Right lobe of liver (tissue), 6 donors: Measurements from ENCODE around the gene GAD1. TPM values are rescaled to one million over a fixed set of nuclear protein-coding genes. Genes with fewer than 3 reads are reported as not detected.

ENCODE experiments used
- ATAC-seq, 4 donors: fragments of 200-7000 bp; cut with Tn5 transposase; one replicate each; pipeline ENCODE4 v1.9.1; 2020; ENCODE audit warnings: mild to moderate bottlenecking in 4 of 4, moderate library complexity in 4 of 4
- DNase-seq, 3 donors: peaks; one replicate each; pipeline ENCODE4 v3.0.0-alpha.2; 2020
- H3K27ac ChIP-seq, 3 donors: fragments of 200-600 bp; one replicate each; pipeline ENCODE4 v1.8.0; 2022
- H3K27me3 ChIP-seq, 2 donors: fragments of 200-600 bp; one replicate each; pipeline ENCODE4 v1.8.0; 2022
- H3K36me3 ChIP-seq, 4 donors: fragments of 200-600 bp; sonication (generic) in 1 of 4; one replicate each; pipeline versions ENCODE4 v1.5.1 to v1.8.0; 2017 to 2022; ENCODE audit warnings: control low read depth in 1 of 4
- H3K4me1 ChIP-seq, 4 donors: fragments of 200-600 bp; sonication (generic) in 1 of 4; one replicate each; pipeline versions ENCODE4 v1.5.1 to v1.8.0; 2017 to 2022; ENCODE audit warnings: control low read depth in 1 of 4
- H3K4me3 ChIP-seq, 3 donors: fragments of 200-600 bp; one replicate each; pipeline ENCODE4 v1.8.0; 2022
- H3K9me3 ChIP-seq, 4 donors: fragments of 200-600 bp; sonication (generic) in 1 of 4; one replicate each; pipeline versions ENCODE4 v1.5.1 to v1.8.0; 2017 to 2022; ENCODE audit warnings: control low read depth in 1 of 4
- POLR2A ChIP-seq: fragments of 450-650 bp; IDR thresholded peaks from one replicate; pipeline ENCODE4 v1.6.1; 2017; ENCODE audit warnings: antibody characterized with exemption, mild to moderate bottlenecking
- WGBS: methylation state at CpG from one replicate; pipeline ENCODE4 v1.1.6; 2018; ENCODE audit warnings: low coverage, low lambda C conversion rate; ENCODE audit not compliant: insufficient coverage; ENCODE audit errors: missing lambda C conversion rate; 5-methylcytosine and 5-hydroxymethylcytosine counted together
- intact Hi-C, 2 donors: fragments of 100-400 bp; cut with DNase I; formaldehyde crosslinking; loops; one replicate each; pipeline versions ENCODE4 v1.11.2 to v1.14.1; 2022
- total RNA-seq, 6 experiments: library from RNA; depleted of rRNA in 2 of 6; stranded (reverse); fragments of >200 nt in 2 of 6; fragmentation: NEBNext Ultra II Directional in 3 of 6; extraction: Animal tissue kit (Norgen Biotek cat#: 25700) in 3 of 6; gene quantifications; one replicate each; pipeline versions ENCODE4 v1.1.0 to v1.2.4, GENCODE V29; 2016 to 2023
- TF ChIP-seq, protein P1 (sequence below), 4 donors: fragments of 200-600 bp in 3 of 4; fragments of 450-650 bp in 1 of 4; IDR thresholded peaks; one replicate each; pipeline versions ENCODE4 v1.5.1 to v1.8.0; 2016 to 2022; ENCODE audit warnings: antibody characterized with exemption in 4 of 4, mild to moderate bottlenecking in 2 of 4
- donor health status: DM: no; HTN: yes; CAD: no.
- donor health status: DM: no; HTN: no; CAD: no.
- donor health status: DM: no; HTN: no; CAD: no.
- donor health status: DM: no; HTN: yes; CAD: no.
- donor health status: DM: no; HTN: yes; CAD: no.

The GAD1 gene
- total RNA-seq, 6 experiments from 2014 or later, result not detected

DNA sequence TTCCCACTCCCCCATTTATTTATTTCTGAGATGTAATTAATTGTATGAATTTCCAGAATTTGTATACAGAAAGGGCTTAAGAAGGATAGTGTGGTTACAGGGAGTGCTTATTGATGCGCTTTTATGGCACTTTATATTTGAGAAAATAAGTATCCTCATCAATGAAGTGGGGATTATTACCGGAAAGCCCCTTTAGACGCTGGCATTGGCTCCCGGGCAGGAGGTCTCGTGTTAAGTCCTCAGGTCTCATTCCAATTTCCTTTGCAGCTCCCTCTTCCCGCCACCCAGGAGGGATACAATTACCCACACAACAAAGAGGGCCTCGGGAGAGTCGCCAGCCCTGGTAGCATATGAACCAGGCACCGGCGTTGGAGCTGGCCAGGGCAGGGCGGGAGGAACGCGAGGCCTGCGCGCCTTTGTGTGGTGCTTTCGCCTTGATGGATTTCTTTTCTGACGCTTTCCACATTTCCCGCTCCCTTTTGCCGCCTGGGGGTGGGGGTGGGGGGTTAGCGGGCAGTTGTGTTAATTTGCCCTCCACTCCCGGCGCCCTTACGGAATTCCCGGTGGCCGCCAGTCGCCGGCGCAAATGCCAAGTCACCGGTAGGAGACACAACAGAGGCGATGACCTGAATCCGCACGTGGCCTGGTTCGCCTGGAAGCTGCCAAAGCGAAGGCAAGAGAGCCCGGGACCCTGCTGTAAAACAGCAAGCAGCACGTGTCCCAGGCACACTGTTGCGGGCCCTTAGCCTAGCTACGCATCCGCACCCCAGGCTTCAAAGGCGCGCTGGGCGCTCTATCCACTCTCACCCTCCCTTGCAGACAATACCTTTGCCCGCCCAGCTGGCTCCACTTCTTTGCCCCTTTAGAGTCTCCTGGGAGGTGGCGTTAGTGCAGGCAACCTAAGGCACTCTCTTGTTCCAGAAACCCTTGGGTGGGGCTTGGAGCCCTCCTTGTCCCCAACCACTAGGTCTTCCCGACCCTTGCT lies 3.3 kb downstream of the GAD1 start:
- no peak for TF ChIP-seq POLR2A
- TF ChIP-seq, protein P1, sequence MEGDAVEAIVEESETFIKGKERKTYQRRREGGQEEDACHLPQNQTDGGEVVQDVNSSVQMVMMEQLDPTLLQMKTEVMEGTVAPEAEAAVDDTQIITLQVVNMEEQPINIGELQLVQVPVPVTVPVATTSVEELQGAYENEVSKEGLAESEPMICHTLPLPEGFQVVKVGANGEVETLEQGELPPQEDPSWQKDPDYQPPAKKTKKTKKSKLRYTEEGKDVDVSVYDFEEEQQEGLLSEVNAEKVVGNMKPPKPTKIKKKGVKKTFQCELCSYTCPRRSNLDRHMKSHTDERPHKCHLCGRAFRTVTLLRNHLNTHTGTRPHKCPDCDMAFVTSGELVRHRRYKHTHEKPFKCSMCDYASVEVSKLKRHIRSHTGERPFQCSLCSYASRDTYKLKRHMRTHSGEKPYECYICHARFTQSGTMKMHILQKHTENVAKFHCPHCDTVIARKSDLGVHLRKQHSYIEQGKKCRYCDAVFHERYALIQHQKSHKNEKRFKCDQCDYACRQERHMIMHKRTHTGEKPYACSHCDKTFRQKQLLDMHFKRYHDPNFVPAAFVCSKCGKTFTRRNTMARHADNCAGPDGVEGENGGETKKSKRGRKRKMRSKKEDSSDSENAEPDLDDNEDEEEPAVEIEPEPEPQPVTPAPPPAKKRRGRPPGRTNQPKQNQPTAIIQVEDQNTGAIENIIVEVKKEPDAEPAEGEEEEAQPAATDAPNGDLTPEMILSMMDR (IDR thresholded peaks at IDR 0.05), result no peak
- Histone ChIP-seq H3K9me3 (no peaks in the 10 kb centered on the region), H3K27ac (no peak overlapping the region), H3K36me3 (no peaks in the 10 kb centered on the region), H3K27me3 (peaks cover 19 to 74% of the 10 kb centered on the region in 2 donors), H3K4me1 (peaks cover 0 to 65% (median 11%) of the 10 kb centered on the region in 4 donors), H3K4me3 (peak overlapping the region in 1 of 3 donors; percentile 28)
- WGBS, result 11% methylated on average over 20 of the region's 45 CpGs
- ATAC-seq, result no peak
- DNase-seq, result peak in 1 of 3 donors; percentile 36
- intact Hi-C loops, result loop anchor here (5.0 to 10.0 kb wide), 2 partner anchors 418 to 445 kb away; no protein-coding TSS in a partner anchor

DNA sequence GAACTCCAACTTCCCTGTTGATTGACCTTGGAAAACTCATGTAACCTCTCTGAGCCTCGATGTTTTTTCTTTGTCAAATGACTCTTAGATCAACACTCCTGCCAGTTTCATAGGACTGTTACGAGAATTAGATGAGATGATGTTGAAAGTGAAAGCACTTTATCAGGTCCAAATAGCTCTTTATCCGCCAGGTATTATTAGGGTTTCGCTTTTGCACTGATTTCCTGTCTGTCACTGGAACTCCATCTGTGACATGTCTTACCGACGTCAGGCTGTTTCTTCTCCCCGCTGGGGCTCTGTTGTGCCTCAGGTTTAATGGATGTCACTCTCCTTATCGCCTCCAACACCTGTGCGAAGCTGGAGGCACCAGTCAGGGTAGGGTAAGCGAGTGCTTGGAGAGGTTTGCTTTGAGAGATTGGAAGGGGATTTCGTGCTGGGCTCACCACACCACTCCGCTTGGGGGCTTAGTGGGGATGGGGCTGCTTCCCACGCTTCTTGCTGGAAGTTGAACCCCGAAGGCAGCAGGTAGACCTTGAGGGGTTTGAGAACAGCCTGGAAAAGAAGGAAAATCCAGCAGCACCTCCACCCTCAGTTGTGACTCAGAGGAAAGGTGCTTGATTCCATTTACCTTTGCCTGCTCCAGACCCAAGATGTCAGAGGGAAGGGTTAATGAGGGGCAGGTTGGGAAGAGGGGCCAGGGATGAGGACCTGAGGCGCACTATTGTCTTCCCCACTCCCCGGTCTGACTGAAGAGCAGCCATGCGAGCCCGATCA lies 4.3 kb downstream of the GAD1 start:
- peaks cover 19 to 64% of the 10 kb centered on the region in 2 donors for H3K27me3 ChIP-seq
- H3K27ac ChIP-seq, result no peak overlapping the region
- H3K9me3 ChIP-seq, result no peaks in the 10 kb centered on the region
- DNase-seq (no peak), ATAC-seq (peak in 2 of 4 donors; percentile 17 to 43)
- peak overlapping the region in 2 of 3 donors; percentile 26 to 28 for H3K4me3 ChIP-seq
- peaks cover 0 to 61% (median 8%) of the 10 kb centered on the region in 4 donors for H3K4me1 ChIP-seq
- TF ChIP-seq, protein P1 (IDR thresholded peaks at IDR 0.05), result no peak
- no peak for TF ChIP-seq POLR2A
- H3K36me3 ChIP-seq, result no peaks in the 10 kb centered on the region
- intact Hi-C loops, result no loop called here
- WGBS, result 2% methylated on average over 17 of the region's 18 CpGs

DNA sequence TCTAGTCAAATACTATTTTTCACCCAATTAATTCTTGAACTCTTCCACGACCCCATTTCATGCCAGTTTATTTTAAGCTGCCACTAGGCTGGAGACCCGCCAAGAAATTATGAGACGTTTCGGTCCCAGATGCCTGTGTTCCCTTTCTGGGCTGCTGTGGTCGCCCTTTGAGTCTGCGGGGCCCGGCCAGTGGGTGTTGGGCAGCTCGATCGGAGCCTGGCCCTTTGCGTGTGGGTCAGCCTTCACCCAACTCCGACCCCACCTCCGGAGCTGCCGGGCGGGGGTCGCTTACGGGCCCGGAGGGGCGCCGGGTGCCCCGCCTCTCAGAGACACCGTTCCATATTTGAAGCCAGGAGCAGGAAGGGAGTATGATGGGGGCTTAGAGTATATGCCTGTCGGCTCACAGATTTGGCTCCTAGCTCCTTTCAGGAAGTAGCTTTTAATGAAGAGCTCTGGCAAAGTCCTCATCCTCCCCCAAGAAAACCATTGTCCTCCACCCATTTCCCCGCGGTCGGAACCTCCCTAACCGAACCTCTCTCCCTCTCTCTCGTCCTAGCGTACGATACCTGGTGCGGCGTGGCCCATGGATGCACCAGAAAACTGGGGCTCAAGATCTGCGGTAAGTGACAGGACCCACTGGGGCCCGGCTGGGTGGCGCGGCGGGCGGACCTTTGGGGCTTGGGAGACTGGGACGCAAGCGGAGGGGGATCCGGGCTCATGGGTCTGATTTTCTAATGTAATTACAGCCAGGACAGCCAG lies 5.0 kb downstream of the GAD1 start:
- peaks cover 19 to 60% of the 10 kb centered on the region in 2 donors for H3K27me3 ChIP-seq
- intact Hi-C loops, result no loop called here
- H3K4me1 ChIP-seq, result peaks cover 0 to 54% (median 5%) of the 10 kb centered on the region in 4 donors
- no peaks in the 10 kb centered on the region for H3K9me3 ChIP-seq
- no peak for ATAC-seq
- 7% methylated on average over 23 of the region's 40 CpGs for WGBS
- no peak overlapping the region for H3K4me3 ChIP-seq
- TF ChIP-seq, protein P1 (IDR thresholded peaks at IDR 0.05), result no peak
- no peak for TF ChIP-seq POLR2A
- H3K27ac ChIP-seq, result no peak overlapping the region
- no peaks in the 10 kb centered on the region for H3K36me3 ChIP-seq
- no peak for DNase-seq
